ENCODE results near the gene FLNB.
"Not testable (repeated sequence)": the region's sequence is repeated elsewhere in the genome, so short reads cannot be mapped to it uniquely, and the experiment has no call there.

Gene FLNB

DNA sequence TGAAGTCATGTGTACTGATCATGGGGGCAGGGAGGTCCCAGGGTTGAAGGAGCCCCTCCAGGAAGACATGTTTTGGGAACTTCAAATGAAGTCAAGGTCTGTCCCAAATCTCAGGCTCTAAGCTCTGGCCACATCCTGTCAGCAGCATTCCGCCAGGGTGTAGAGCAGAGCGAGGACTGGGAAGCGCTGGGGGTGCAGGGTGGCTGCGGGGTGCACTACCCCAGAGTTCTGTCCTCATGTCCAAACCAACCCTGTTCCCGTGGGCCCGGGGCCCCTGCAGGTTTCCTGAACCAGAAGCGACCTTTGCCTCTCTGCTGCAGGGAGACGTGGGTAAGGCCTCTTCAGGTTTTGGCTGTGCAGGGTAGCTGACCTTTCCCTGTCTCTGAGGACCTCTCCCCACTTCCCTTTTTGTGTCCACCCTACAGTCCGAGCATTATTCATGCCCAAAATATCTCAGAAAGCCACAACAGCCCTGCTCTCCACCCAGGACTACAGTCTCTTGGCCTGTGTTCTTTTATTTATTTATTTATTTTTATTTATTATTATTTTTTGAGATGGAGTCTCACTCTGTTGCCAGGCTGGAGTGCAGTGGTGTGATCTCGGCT is 26.6 kb upstream of the FLNB start:
- DNase-seq: no peak

DNA sequence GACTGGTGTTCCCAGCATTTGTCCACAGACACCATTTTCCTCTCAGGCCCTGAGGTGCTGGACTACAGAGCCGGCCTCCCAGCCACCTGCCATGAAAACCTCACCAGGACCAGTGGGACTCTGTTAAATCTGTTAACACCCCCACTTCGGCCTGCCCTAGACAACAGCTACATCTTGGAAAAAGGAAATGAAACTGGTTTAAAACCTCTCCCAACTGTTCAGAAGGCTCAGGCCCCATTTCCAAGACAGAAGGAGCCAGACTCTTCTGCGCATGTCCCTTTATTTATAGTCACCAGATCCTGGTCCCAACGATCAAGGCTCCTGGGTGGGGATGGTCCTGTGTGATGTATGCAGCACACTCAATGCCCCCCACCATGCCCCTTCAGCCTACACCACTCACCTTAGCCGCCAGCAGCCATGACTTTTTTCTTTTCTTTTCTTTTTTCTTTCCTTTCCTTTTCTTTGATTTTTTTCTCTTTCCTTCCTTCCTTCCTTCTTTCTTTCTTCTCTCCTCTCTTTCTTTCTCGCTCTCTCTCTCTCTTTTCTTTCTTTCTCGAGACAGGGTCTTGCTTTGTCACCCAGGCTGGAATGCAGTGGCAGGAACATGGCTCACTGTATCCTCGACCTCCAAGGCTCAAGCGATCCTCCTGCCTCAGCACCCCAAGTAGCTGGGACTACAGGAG is 25.5 kb upstream of the FLNB start:
- DNase-seq: no peak

DNA sequence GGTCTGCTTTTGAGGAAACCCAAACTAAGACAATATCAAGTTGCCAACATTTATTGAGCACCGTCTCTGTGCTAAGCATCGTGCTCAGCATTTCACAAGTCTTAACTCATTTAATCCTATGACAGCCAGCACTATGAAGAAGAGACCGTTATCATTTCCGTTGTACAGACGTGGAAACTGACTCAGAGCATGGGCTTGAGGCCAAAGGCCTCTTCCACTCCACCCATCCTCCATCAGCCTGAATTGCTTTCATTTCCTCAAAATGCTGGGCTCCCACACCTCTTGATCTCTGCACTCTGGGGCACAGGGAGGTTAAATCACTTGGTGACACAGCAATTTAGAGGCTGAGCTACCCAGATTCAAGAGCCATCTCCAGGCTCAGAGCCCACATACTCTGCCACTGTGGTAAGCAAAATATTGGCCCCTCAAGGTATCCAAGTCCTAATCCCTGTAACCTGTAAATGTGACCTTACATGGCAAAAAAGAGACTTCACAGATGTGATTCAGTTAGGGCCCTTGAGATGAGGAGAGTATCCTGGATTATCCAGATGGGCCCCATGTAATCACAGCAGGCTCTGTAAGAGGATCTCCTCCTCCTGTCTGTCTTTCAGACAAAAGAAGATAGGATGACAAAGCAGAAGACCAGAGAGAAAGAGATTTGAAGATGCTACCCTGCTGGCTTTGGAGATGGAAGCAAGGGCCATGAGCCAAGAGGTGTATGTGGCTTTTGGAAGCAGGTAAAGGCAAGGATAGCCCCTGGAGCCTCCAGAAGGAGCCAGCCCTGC is 24.3 kb upstream of the FLNB start:
- no peak for DNase-seq

DNA sequence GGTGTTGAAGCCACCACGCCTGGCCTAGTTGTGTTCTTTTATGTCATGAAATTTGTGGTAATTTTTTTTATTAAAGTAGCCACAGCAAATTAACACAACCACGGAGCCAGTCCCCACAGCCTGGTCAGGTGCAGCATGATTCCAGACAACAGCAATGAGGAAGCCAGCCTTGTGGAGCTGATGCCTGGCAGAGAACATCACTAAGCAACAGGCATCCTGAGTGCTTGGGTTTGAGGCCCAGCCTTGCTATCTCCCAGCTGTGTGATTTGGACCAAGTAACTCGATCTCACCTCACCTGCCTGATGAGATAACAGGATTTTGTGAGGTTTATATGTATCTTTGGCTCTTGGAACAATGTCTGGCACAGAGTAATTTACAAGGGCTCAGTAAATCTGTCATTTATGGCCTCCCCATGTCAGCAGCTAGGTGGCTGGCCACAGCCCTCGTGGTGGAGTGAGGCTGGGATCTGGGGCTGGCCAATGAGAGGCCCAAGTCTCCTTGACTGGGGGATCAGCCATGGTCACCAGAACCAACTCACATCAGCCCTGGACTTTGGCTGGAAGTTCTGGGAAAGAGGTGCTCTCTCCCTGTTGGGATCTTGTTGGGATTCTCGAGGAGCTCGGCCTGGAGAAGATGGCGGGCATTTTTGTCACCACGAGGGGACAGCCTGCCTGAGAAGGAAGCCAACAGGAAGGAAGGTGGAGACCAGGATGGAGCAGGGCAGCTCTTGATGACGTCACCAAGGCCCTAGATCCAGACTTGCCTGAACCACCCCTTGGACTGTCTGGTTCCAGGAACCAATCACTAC is 22.8 kb upstream of the FLNB start:
- DNase-seq: no peak

DNA sequence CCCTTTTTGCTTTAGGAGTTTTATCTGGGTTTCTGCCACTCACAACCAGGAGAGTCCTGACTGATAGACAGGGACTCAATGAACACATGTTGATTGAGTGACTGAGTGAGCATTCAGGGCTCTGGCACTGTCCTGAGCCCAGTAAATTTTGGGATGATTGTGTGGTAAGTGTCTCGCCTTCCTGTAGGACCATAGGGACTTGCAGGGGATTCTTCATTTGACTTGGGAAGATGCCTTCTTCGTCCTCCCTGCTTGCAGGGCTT is 22.3 kb upstream of the FLNB start:
- no peak for DNase-seq

DNA sequence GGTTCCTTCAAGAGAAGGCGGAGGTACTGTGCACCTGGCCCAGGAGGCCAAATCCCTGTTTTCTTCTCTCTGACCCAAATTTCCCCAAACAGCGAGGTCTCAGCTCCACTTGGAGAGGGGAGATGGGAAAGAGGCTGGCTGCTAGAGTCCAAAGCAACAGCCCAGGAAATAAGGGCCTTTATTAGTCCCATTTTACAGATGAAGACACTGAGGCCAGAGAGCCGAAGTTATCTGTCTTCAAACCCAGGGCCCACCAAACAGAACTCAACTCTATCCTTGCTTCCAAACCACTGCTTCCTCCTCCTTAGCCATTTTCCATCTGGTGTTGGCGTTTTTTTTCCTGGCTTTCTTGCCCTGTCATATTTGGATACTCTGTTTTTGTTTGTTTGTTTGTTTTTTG is 22.0 kb upstream of the FLNB start:
- DNase-seq: no peak

DNA sequence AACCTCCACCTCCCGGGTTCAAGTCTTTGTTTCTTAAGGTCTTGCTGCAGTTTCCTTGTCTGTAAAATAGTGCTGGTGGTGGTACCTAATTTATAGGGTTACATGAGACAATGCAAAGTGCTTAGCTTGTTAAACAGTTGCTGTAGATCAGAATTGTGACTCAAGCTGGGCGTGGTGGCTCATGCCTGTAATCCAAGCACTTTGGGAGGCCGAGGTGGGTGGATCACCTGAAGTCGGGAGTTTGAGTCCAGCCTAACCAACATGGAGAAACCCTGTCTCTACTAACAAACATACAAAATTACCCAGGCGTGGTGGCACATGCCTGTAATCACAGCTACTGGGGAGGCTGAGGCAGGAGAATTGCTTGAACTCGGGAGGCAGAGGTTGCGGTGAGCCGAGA is 19.0 kb upstream of the FLNB start:
- DNase-seq: not testable (repeated sequence)

DNA sequence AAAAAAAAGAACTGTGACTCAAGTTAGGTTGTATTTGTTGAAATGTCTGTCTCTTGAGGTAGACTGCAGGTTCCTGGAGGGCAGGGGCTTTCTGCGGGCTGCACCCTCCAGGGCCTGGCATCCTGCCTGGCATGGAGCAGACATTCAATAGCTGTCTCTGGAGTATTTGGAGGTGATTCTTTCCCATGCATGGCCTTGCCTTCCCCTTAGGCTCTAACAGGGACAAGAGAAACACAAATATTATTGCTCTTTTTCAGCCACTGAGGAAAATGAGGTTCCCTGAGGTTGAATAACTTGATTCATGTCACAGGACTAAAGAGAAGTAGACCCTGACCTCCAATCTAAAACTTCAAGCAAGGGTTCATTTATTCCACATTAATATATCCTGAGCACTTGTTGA is 18.6 kb upstream of the FLNB start:
- no peak for DNase-seq

DNA sequence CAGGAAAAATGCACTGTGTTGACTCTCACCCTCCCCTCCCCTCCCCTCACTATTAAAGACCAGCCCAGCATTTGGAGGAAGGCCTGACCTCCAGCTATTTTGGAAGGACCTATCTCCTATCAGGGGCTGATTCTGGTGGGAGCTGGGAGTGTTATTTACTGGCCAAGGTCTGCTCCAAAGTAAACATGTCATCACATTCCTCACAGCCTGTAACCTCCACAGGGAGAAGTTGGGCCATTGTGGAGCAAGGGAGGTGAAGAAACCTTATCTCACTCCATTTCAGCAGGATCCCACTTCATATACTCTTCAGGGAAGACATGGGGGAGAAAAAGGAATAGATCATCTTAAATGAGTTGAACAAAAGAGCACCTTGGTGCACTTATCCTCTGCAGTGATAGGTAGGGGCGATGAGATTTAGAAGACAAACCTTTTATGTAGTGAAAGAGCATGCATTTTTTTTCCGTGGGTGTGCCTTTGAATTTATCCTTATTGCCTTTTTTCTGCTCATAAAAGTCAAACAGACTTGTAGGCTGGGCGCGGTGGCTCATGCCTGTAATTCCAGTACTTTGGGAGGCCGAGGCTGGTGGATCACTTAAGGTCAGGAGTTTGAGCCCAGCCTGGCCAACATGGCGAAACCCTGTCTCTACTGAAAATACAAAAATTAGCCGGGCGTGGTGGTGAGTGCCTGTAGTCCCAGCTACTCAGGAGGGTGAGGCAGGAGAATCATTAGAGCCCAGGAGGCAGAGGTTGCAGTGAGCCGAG is 15.6 kb upstream of the FLNB start:
- DNase-seq: no peak

DNA sequence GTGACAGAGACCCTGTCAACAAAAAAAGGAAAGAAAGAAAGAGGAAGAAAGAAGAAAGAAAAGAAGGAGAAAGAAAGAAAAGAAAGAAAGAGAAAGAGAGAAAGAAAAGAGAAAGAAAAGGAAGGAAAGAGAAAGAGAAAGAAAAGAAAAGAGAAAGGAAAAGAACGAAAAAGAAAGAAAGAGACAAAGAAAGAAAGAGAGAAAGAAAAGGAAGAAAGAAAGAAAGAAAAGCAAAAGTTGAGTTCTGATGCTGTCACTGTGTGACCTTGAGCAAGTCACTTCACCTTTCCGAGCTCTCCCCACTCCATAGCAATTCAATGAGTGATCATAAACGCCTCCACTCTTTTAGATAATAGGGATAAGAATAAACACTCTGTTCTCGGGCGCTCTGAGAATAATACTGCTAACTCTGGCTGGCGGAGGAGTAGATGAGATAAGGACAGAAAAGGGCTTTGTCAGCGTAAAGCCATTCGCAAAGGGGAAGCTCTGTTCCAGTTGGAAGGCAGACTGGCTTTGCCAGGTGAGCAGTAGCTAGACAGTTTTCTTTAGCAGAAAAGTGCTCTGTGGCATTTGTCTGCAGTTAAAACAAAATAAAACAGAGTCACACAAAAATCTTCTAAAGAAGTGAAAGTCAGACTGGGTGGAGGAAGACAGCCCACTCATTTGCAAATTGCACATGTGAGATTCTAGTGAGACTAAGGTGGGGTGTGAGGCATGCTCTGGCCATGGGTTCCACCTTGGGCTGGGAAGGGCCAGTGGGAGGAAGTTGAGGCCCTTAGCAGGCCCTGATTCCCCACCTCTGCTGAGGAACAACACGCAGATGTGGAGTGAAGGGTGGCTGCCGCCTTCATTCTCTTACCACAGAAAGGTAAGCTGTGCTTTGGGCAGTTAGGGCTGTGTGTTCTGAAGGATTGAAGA is 9.6 kb upstream of the FLNB start:
- DNase-seq: no peak

DNA sequence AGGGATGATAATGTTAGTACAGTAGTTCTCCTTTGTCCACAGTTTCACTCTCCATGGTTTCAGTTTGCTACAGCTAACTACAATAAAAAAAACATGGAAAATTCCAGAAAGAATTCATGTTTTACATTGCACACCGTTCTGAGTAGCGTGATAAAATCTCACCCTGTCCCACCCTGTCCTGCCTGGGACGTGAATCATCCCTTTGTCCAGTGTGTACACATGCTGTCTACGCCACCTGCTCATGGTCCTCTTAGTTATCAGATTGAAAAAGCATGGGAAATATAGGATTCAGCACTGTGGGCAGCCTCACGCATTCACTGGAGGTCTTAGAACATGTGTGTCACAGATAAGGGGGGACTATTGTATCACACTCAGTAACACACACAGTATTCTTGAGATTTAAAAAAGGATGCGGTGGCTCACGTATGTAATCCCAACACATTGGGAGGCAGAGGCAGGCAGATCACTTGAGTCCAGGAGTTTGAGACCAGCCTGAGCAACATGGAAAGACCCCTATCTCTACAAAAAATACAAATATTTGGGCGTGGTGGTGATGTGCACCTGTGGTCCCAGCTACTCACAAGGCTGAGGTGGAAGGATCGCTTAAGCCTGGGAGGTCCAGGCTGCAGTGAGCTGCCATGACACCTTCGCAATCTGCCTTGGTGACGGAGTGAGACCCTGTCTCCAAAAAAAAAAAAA is 8.7 kb upstream of the FLNB start:
- DNase-seq: no peak

DNA sequence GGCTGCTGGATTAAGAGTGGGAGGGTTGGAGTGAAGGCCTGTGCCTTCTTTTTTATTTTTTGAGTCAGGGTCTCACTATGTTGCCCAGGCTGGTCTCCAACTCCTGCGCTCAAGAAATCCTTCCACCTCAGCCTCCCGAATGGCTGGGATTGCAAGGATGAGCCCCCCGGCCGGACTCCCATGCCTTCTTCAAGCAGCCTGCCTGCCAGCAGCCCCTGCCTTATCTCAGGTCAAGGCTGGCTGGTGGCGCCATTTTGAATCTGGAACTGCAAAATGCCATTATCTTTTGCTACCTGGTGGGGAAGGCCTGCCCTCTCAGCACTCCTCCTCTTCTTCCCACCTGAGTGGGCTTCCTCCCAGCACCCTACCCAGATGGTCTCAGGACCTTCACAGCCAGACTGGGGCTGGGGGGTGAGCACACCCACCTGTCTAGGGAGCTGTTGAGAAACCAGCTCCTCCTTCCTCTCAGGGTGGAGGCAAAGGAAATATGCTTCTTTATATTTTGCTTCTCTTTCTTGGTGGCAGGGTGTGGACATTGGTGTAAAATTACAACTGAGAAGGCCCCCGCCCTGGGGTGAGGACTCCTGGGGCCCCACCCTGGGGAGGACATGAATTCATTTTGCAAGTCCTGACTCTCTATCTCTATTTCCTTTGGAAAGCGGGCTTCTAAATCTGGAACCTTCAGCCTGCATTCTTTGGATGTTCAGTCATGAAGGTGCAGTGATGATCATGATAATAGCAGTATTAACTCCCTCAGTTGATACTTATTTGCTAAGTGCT is 7.7 kb upstream of the FLNB start:
- no peak for DNase-seq

DNA sequence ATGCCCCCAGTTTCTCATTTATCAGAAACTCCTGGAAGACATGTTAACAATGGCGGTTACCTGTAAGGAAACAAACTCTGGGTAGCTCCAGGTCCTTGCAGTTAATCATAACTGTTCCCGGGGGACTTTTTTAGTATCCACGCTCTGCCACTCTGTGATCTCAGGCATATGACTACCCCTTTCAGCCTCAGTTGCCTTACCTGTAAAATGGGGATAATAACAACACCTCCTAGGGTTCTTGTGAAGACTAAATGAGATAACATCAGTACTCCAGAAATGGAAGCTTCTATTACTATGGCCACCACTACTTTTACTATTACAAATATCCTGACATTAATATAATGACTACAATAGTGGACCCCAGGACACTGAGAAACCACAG is 7.1 kb upstream of the FLNB start:
- no peak for DNase-seq

DNA sequence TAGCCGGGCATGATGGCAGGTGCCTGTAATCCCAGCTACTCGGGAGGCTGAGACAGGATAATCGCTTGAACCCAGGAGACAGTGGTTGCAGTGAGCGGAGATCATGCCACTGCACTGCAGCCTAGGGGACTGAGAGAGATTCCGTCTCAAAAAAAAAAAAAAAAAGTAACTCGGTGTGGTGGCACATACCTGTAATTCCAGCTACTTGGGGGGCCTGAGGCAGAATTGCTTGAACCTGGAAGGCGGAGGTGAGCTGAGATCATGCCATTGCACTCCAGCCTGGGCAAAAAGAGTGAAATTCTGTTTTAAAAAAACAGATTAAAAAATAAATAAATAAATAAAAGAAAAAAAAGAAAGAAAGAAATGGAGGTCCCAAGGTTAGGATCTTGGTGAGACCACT is 6.2 kb upstream of the FLNB start:
- DNase-seq: no peak

DNA sequence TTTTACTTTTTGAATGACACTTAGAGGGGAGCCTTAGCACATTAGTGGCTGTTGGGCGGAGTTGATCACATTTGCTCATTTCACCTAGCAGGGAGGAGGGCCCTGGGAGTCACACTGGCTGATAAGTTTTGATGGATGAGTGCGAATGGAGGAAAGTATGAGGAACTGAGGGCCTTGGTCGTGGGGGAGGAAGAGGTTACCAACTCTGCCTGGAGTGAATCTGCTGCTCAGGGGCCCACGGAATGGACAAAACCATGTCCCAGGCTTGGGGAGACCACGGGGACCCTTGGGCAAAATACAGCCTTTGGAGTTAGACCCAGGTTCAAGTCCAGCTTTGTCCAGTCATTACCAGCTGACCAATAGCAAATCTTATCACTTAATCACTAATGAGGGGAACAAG is 5.1 kb upstream of the FLNB start:
- DNase-seq: no peak

DNA sequence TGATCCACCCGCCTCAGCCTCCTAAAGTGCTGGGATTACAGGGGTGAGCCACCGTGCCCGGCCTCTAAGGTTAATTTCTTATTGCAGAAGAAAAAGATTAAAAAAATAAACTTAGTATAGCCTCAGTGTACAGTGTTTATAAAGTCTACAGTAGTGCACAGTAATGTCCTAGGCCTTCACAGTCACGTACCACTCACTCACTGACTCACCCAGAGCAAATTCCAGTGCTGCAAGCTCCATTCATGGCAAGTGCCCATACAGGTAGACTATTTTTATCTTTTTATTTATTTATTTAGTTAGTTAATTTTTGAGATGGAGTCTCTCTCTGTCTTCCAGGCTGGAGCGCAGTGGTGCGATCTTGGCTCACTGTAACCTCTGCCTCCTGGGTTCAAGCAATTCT is 3.2 kb upstream of the FLNB start:
- DNase-seq: no peak

DNA sequence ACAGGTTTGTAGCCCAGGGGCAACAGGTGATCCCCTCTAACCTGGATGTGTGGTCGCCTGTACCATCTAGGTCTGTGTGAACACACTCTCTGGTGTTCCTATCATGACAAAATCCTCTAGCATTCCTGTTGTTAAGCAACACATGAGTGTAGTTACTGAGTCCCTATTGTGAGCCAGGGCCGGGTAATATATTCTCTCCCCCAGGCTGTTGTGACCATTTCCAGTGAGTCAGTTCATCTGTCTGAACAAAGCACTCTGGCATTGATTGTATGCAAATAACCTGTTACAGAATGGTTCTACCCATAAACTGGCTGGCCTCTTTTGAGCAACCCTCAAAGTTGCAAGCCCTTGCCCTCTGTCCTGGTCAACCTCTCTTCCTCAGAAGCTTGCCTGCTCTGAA is 2.6 kb upstream of the FLNB start:
- DNase-seq: no peak

DNA sequence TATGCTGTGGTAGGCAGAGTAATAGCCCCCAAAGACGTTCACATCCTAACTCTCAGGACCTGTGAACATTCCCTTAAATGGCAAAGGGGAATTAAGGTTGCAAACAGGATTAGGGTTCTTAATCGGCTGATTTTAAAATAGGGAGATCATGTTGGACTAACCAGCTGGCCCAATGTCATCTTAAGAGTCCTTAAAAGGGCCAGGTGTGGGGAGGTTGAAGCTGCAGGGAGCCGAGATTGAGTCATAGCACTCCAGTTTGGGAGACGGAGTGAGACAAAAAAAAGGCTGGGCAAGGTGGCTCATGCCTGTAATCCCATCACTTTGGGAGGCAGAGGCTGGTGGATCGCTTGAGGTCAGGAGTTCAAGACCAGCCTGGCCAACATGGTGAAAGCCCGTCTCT is 1.6 kb upstream of the FLNB start:
- DNase-seq: no peak

DNA sequence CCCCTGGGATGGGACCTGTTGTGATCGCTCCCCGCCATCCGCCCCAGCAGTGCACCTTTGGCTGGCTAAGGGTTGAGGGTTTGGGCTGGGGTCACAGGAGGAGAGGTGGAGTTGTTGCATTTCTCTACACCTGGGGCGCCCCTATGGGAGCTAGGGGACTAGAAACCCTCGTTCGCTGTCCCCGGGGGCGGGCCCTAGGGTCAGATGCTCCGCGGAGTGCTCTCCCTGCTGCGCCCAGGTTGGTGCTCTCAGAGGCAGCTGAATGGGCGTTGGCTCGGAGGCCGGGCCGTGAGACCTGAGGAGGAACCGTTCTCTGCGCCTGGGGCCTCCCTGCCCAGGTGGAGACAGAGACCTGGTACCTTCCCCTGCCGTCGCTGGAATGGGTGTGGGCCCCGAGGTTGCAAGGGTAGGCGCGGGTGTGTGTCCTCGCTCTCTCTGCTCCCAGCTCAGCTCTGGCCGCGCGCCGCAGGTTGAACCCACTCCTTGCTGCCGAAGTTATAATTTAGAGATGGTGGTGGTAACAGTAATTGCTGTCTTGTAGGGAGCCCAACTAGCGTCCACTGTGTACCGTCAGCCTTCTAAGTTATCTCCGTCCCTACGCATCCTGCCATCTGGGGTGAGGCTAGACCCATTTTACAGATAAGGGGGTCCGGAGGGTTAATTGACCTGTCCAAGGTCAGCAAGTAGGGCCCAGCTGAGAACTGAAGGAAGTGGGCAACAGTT is 965 bp downstream of the FLNB start:
- no peak for DNase-seq

All from NCI-H187 (cell line).